ENCODE measurements around the gene AJM1.

Gene AJM1

GRCh38 chr9:136808075-136808805, 34.0 kb upstream of the AJM1 start:
- peak in 1 of 2 donors; percentile 53 for DNase-seq

GRCh38 chr9:136808806-136809158, 33.5 kb upstream of the AJM1 start:
- no peak for DNase-seq

- no peak for DNase-seq
Measured at GRCh38 chr9:136814725-136815421, 27.4 kb upstream of the AJM1 start.

GRCh38 chr9:136815422-136815782, 26.9 kb upstream of the AJM1 start:
- no peak for DNase-seq

GRCh38 chr9:136820971-136821825, 21.1 kb upstream of the AJM1 start:
- no peak for DNase-seq

- DNase-seq, result no peak
Measured at GRCh38 chr9:136821826-136822544, 20.3 kb upstream of the AJM1 start.

GRCh38 chr9:136823136-136824046, 18.9 kb upstream of the AJM1 start:
- no peak for DNase-seq

- no peak for DNase-seq
Measured at GRCh38 chr9:136824496-136825225, 17.6 kb upstream of the AJM1 start.

GRCh38 chr9:136825295-136826187, 16.7 kb upstream of the AJM1 start:
- DNase-seq, result no peak

GRCh38 chr9:136826188-136826541, 16.1 kb upstream of the AJM1 start:
- no peak for DNase-seq

- DNase-seq, result no peak
Measured at GRCh38 chr9:136826703-136827582, 15.3 kb upstream of the AJM1 start.

GRCh38 chr9:136827794-136828473, 14.3 kb upstream of the AJM1 start:
- DNase-seq, result no peak

GRCh38 chr9:136828474-136829140, 13.7 kb upstream of the AJM1 start:
- no peak for DNase-seq

GRCh38 chr9:136829412-136829811, 12.9 kb upstream of the AJM1 start:
- DNase-seq, result no peak

- no peak for DNase-seq
Measured at GRCh38 chr9:136829981-136830885, 12.0 kb upstream of the AJM1 start.

- no peak for DNase-seq
Measured at GRCh38 chr9:136831002-136831719, 11.1 kb upstream of the AJM1 start.

Measured in hippocampal formation (tissue), 2 donors.